Astrocyte (in vitro differentiated cells and primary cell): ENCODE data around the gene SUN2. TPM values are rescaled to one million over a fixed set of nuclear protein-coding genes. Genes with fewer than 3 reads are reported as not detected.
A peak's percentile ranks its signal among the peaks of the same experiment; 100 is the strongest.

Source experiments
- DNase-seq: peaks from one replicate; pipeline ENCODE4 v3.0.0-alpha.2; 2010; ENCODE audit warnings: low read depth
- FAIRE-seq: peaks from 2 replicates; lab custom pipeline; 2011; peaks lifted over from hg19 to GRCh38; lab: Jason Lieb, UNC
- H2AFZ ChIP-seq: 2 replicates; pipeline ENCODE4 v1.6.0; 2012; ENCODE audit warnings: low read depth, low read length, inconsistent platforms
- H3K27ac ChIP-seq: 2 replicates; pipeline ENCODE4 v1.5.1; 2011; ENCODE audit warnings: low read depth, low read length, inconsistent platforms
- H3K27me3 ChIP-seq: 2 replicates; pipeline ENCODE4 v1.6.0; 2011; ENCODE audit warnings: low read length, inconsistent platforms; ENCODE audit not compliant: insufficient read depth
- H3K36me3 ChIP-seq: 2 replicates; pipeline ENCODE4 v1.5.1; 2011; ENCODE audit warnings: low read length, inconsistent platforms; ENCODE audit not compliant: insufficient read depth
- H3K4me1 ChIP-seq: 2 replicates; pipeline ENCODE4 v1.5.1; 2011; ENCODE audit warnings: low read length, inconsistent platforms; ENCODE audit not compliant: insufficient read depth
- H3K4me2 ChIP-seq: 2 replicates; pipeline ENCODE4 v1.6.0; 2012; ENCODE audit warnings: low read length, inconsistent platforms
- H3K4me3 ChIP-seq: 2 replicates; pipeline ENCODE4 v1.5.1; 2011; ENCODE audit warnings: low read depth, mild to moderate bottlenecking, low read length, inconsistent platforms; ENCODE audit not compliant: insufficient read depth
- H3K79me2 ChIP-seq: 2 replicates; pipeline ENCODE4 v1.6.0; 2012; ENCODE audit warnings: mild to moderate bottlenecking, low read length, inconsistent platforms; ENCODE audit not compliant: insufficient read depth
- H3K9ac ChIP-seq: 2 replicates; pipeline ENCODE4 v1.6.0; 2012; ENCODE audit warnings: mild to moderate bottlenecking, low read length, inconsistent platforms
- H3K9me3 ChIP-seq: 2 replicates; pipeline ENCODE4 v1.5.1; 2012; ENCODE audit warnings: low read depth, mild to moderate bottlenecking, low read length, inconsistent platforms; ENCODE audit not compliant: insufficient read depth
- H4K20me1 ChIP-seq: 2 replicates; pipeline ENCODE4 v1.6.0; 2012; ENCODE audit warnings: low read length, inconsistent platforms; ENCODE audit not compliant: insufficient read depth
- H3K27ac Mint-ChIP-seq: one replicate; pipeline ENCODE4 v1.8.0; 2021; ENCODE audit warnings: mild to moderate bottlenecking, mixed read lengths; ENCODE audit not compliant: unreplicated experiment
- H3K27me3 Mint-ChIP-seq: one replicate; pipeline ENCODE4 v1.8.0; 2021; ENCODE audit warnings: low read depth, mixed read lengths; ENCODE audit not compliant: unreplicated experiment
- H3K36me3 Mint-ChIP-seq: one replicate; pipeline ENCODE4 v1.8.0; 2021; ENCODE audit warnings: low read depth, mixed read lengths; ENCODE audit not compliant: unreplicated experiment
- H3K4me1 Mint-ChIP-seq: one replicate; pipeline ENCODE4 v1.8.0; 2021; ENCODE audit warnings: low read depth, mixed read lengths; ENCODE audit not compliant: unreplicated experiment
- H3K4me3 Mint-ChIP-seq: one replicate; pipeline ENCODE4 v1.8.0; 2021; ENCODE audit warnings: mild to moderate bottlenecking, moderate library complexity, mixed read lengths; ENCODE audit not compliant: unreplicated experiment
- H3K9me3 Mint-ChIP-seq: one replicate; pipeline ENCODE4 v1.8.0; 2021; ENCODE audit warnings: mild to moderate bottlenecking, mixed read lengths; ENCODE audit not compliant: unreplicated experiment
- EZH2 ChIP-seq: IDR thresholded peaks from 2 replicates; pipeline ENCODE4 v1.6.1; 2012; ENCODE audit warnings: mild to moderate bottlenecking, low read length, inconsistent platforms; ENCODE audit not compliant: insufficient read depth
- total RNA-seq: library from RNA; stranded (reverse); gene quantifications from 2 replicates; pipeline ENCODE4 v1.2.1, GENCODE V29; 2021
- TF ChIP-seq, protein P1 (sequence below): IDR thresholded peaks from 2 replicates; pipeline ENCODE4 v1.5.1; 2011; ENCODE audit warnings: low read depth, mild to moderate bottlenecking, inconsistent platforms, low read length, moderate library complexity; ENCODE audit not compliant: insufficient read depth

SUN2 gene
- total RNA-seq, 1 donor from 2014 or later: 46.5 TPM

DNA sequence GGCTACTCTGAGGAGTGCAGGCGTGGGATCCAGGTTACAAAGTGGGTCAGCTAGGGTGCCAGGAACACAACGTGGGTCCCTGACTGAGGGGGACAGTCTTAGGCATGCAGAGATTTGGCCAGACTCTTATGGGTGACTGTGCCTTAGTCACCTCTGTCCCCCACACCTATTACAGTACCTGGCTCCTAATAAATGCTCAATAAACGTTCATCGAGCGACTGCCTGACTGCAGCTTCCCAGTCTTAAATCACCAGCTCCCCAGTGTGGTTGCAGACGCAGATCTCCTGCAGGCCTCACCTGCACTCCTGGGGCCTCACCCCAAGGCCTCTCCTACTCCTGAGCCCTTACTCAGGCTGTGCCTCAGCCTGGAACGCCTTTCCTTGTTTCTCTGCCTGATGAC, 3.2 kb upstream of the SUN2 start:
- peaks cover 19% of the 10 kb centered on the region for H3K4me1 ChIP-seq
- H3K36me3 ChIP-seq: no peaks in the 10 kb centered on the region
- peaks cover 1% of the 10 kb centered on the region for H3K4me1 Mint-ChIP-seq
- H3K4me3 ChIP-seq: no peak overlapping the region
- H3K27ac ChIP-seq: no peak overlapping the region
- TF ChIP-seq EZH2: no peak
- TF ChIP-seq, protein P1, sequence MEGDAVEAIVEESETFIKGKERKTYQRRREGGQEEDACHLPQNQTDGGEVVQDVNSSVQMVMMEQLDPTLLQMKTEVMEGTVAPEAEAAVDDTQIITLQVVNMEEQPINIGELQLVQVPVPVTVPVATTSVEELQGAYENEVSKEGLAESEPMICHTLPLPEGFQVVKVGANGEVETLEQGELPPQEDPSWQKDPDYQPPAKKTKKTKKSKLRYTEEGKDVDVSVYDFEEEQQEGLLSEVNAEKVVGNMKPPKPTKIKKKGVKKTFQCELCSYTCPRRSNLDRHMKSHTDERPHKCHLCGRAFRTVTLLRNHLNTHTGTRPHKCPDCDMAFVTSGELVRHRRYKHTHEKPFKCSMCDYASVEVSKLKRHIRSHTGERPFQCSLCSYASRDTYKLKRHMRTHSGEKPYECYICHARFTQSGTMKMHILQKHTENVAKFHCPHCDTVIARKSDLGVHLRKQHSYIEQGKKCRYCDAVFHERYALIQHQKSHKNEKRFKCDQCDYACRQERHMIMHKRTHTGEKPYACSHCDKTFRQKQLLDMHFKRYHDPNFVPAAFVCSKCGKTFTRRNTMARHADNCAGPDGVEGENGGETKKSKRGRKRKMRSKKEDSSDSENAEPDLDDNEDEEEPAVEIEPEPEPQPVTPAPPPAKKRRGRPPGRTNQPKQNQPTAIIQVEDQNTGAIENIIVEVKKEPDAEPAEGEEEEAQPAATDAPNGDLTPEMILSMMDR: no peak
- H3K4me3 Mint-ChIP-seq: no peak overlapping the region
- no peaks in the 10 kb centered on the region for H3K27me3 ChIP-seq
- H4K20me1 ChIP-seq: no peaks in the 10 kb centered on the region
- no peaks in the 10 kb centered on the region for H3K9me3 ChIP-seq
- no peak overlapping the region for H3K4me2 ChIP-seq
- peaks cover 10% of the 10 kb centered on the region for H3K79me2 ChIP-seq
- H3K27me3 Mint-ChIP-seq: peaks cover 1% of the 10 kb centered on the region
- no peaks in the 10 kb centered on the region for H3K36me3 Mint-ChIP-seq
- no peak for FAIRE-seq
- H3K27ac Mint-ChIP-seq: peak overlapping the region; percentile 75
- no peaks in the 10 kb centered on the region for H3K9me3 Mint-ChIP-seq
- H2AFZ ChIP-seq: no peak overlapping the region
- no peak overlapping the region for H3K9ac ChIP-seq
- no peak for DNase-seq

DNA sequence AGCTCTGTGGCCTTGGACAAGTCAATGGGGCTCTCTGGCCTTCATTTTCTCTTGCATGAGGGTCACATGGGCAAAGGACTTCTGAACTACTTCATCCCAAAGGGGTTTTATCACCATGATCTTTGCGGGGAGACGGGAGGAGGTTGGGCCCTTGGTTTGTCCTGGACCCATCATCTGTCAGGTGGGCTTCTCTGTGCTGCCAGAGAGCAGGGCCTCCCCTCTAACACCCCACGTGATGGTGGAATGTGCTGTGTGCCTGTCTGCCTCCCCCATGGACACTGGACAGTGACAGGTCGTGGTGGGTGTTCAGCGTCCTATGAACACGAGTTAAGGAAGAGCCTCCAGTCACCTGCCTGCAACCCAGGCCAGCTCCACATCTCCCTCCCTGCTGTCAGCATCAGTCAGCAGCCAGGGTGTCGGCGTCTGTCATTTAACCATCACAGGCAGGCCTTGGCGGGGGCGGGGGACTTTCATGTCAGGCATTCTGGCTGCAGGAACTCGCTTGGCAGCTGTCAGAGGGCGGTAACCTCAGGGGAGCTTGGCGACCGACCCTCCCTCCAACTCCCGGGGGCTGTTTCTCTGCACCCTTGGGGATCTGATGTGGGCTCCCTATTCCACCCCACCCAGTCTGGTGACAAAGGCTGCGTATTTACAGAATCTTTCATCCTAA, 2.6 kb upstream of the SUN2 start:
- peaks cover 1% of the 10 kb centered on the region for H3K4me1 Mint-ChIP-seq
- no peak for DNase-seq
- H3K4me3 ChIP-seq: no peak overlapping the region
- no peaks in the 10 kb centered on the region for H3K36me3 Mint-ChIP-seq
- no peak overlapping the region for H2AFZ ChIP-seq
- no peaks in the 10 kb centered on the region for H3K27me3 ChIP-seq
- no peaks in the 10 kb centered on the region for H3K36me3 ChIP-seq
- no peak overlapping the region for H3K4me3 Mint-ChIP-seq
- H3K79me2 ChIP-seq: peaks cover 16% of the 10 kb centered on the region
- no peak overlapping the region for H3K4me2 ChIP-seq
- H3K27me3 Mint-ChIP-seq: peaks cover 1% of the 10 kb centered on the region
- H3K9me3 Mint-ChIP-seq: no peaks in the 10 kb centered on the region
- H3K27ac Mint-ChIP-seq: no peak overlapping the region
- FAIRE-seq: no peak
- H3K27ac ChIP-seq: no peak overlapping the region
- peaks cover 18% of the 10 kb centered on the region for H3K4me1 ChIP-seq
- no peaks in the 10 kb centered on the region for H3K9me3 ChIP-seq
- no peak overlapping the region for H3K9ac ChIP-seq
- H4K20me1 ChIP-seq: no peaks in the 10 kb centered on the region
- TF ChIP-seq EZH2: no peak
- TF ChIP-seq, protein P1: no peak

DNA sequence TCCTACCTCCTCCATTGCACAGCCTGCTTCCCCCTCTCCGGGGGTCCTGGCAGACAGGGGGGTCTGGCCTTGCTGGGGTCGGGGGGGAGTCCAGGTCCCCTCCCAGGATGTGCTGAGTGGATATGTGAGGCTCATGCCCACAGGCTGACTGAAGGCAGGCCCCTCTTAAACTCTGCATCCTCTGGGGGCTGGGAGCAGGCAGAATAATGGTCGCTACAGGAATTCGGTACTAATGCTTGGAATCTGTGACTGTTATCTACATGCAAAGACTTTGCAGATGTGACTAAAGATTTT, 1.6 kb upstream of the SUN2 start:
- Histone ChIP-seq H3K27me3 (no peaks in the 10 kb centered on the region), H4K20me1 (no peaks in the 10 kb centered on the region), H2AFZ (no peak overlapping the region), H3K27ac (no peak overlapping the region), H3K79me2 (peaks cover 17% of the 10 kb centered on the region), H3K4me2 (no peak overlapping the region), H3K9ac (no peak overlapping the region), H3K4me3 (no peak overlapping the region), H3K36me3 (no peaks in the 10 kb centered on the region), H3K4me1 (peaks cover 18% of the 10 kb centered on the region), H3K9me3 (no peaks in the 10 kb centered on the region)
- no peaks in the 10 kb centered on the region for H3K36me3 Mint-ChIP-seq
- H3K27ac Mint-ChIP-seq: no peak overlapping the region
- FAIRE-seq (no peak), DNase-seq (no peak)
- H3K4me3 Mint-ChIP-seq: no peak overlapping the region
- H3K4me1 Mint-ChIP-seq: peaks cover 1% of the 10 kb centered on the region
- TF ChIP-seq EZH2: no peak
- TF ChIP-seq, protein P1: no peak
- peaks cover 1% of the 10 kb centered on the region for H3K27me3 Mint-ChIP-seq
- no peaks in the 10 kb centered on the region for H3K9me3 Mint-ChIP-seq
